HEK293 (cell line): ENCODE data around the gene MATN1.

Experiments
- CTCF ChIA-PET: fragments of 350-600 bp; formaldehyde crosslinking; extraction: SDS; loops from one replicate; lab custom pipeline; 2021; ENCODE audit warnings: antibody characterized with exemption; lab: Yijun Ruan, JAX
- POLR2A ChIA-PET: fragments of 300-600 bp; formaldehyde crosslinking; extraction: SDS; loops from one replicate; lab custom pipeline; 2020; ENCODE audit warnings: antibody characterized with exemption, inconsistent platforms; lab: Yijun Ruan, JAX
- H3K27ac ChIP-seq: fragments of 200-500 bp; sonication (Bioruptor generic); 2 replicates; pipeline ENCODE4 v1.5.1; 2014; ENCODE audit warnings: low read depth, low read length, control low read depth, inconsistent platforms; ENCODE audit errors: extremely low read depth
- H3K36me3 ChIP-seq, 2 experiments: fragments of 200-500 bp in 1 of 2; sonication (Bioruptor generic) in 1 of 2; 1 replicate in 1 of 2; 2 replicates in 1 of 2; pipeline ENCODE4 v1.5.1; 2014 to 2017; ENCODE audit warnings: inconsistent platforms in 2 of 2, low read length in 2 of 2; ENCODE audit not compliant: control insufficient read depth in 2 of 2, insufficient read depth in 1 of 2
- H3K4me1 ChIP-seq: fragments of 200-500 bp; sonication (Bioruptor generic); 2 replicates; pipeline ENCODE4 v1.5.1; 2014; ENCODE audit warnings: mild to moderate bottlenecking, low read length, inconsistent platforms; ENCODE audit not compliant: control insufficient read depth, insufficient read depth
- H3K4me3 ChIP-seq: 2 replicates; pipeline ENCODE4 v1.5.1; 2011; ENCODE audit warnings: low read depth, mild to moderate bottlenecking, control low read depth, low read length, moderate library complexity
- H3K9me3 ChIP-seq: fragments of 200-500 bp; sonication (Bioruptor generic); 2 replicates; pipeline ENCODE4 v1.5.1; 2014; ENCODE audit warnings: low read depth, low read length, inconsistent platforms; ENCODE audit not compliant: control insufficient read depth, insufficient read depth
- KLF9 ChIP-seq: fragments of 450-650 bp; formaldehyde crosslinking; IDR thresholded peaks from 2 replicates; pipeline ENCODE4 v1.5.1; 2016; ENCODE audit warnings: missing biosample characterization, missing genetic modification characterization, low read depth
- OSR2 ChIP-seq: fragments of 450-650 bp; formaldehyde crosslinking; IDR thresholded peaks from 2 replicates; pipeline ENCODE4 v1.5.1; 2016; ENCODE audit warnings: missing biosample characterization, missing genetic modification characterization
- SCRT2 ChIP-seq: fragments of 450-650 bp; formaldehyde crosslinking; IDR thresholded peaks from 2 replicates; pipeline ENCODE4 v1.5.1; 2016; ENCODE audit warnings: missing biosample characterization, missing genetic modification characterization
- SP7 ChIP-seq: fragments of 450-650 bp; formaldehyde crosslinking; IDR thresholded peaks from 2 replicates; pipeline ENCODE4 v1.5.1; 2016; ENCODE audit warnings: missing biosample characterization, missing genetic modification characterization
- YY1 ChIP-seq: fragments of 450-650 bp; formaldehyde crosslinking; IDR thresholded peaks from 2 replicates; pipeline ENCODE4 v1.5.1; 2018; ENCODE audit warnings: missing biosample characterization, missing genetic modification characterization
- ZBTB17 ChIP-seq: fragments of 450-650 bp; formaldehyde crosslinking; IDR thresholded peaks from 2 replicates; pipeline ENCODE4 v1.5.1; 2016; ENCODE audit warnings: missing biosample characterization, missing genetic modification characterization
- ZNF155 ChIP-seq: fragments of 450-650 bp; formaldehyde crosslinking; IDR thresholded peaks from 2 replicates; pipeline ENCODE4 v1.5.1; 2016; ENCODE audit warnings: missing biosample characterization, missing genetic modification characterization
- ZNF239 ChIP-seq: fragments of 450-650 bp; formaldehyde crosslinking; IDR thresholded peaks from 2 replicates; pipeline ENCODE4 v1.5.1; 2016; ENCODE audit warnings: missing biosample characterization, missing genetic modification characterization
- ZNF354C ChIP-seq: fragments of 450-650 bp; formaldehyde crosslinking; IDR thresholded peaks from 2 replicates; pipeline ENCODE4 v1.5.1; 2016; ENCODE audit warnings: missing biosample characterization, missing genetic modification characterization, low read depth, borderline replicate concordance
- ZNF391 ChIP-seq: fragments of 450-650 bp; formaldehyde crosslinking; IDR thresholded peaks from 2 replicates; pipeline ENCODE4 v1.5.1; 2016; ENCODE audit warnings: low read depth, missing biosample characterization, missing genetic modification characterization, borderline replicate concordance
- ZNF426 ChIP-seq: fragments of 450-650 bp; formaldehyde crosslinking; IDR thresholded peaks from 2 replicates; pipeline ENCODE4 v1.5.1; 2017; ENCODE audit warnings: missing biosample characterization, missing genetic modification characterization, mild to moderate bottlenecking, inconsistent platforms, moderate library complexity
- ZNF530 ChIP-seq: fragments of 450-650 bp; formaldehyde crosslinking; IDR thresholded peaks from 2 replicates; pipeline ENCODE4 v1.5.1; 2016; ENCODE audit warnings: low read depth, missing biosample characterization, missing genetic modification characterization
- ZNF600 ChIP-seq: fragments of 450-650 bp; formaldehyde crosslinking; IDR thresholded peaks from 2 replicates; pipeline ENCODE4 v1.5.1; 2016; ENCODE audit warnings: missing biosample characterization, missing genetic modification characterization
- ZNF626 ChIP-seq: fragments of 450-650 bp; sonication (Bioruptor Pico); formaldehyde crosslinking; IDR thresholded peaks from 2 replicates; pipeline ENCODE4 v1.5.1; 2018; ENCODE audit warnings: missing biosample characterization, missing genetic modification characterization, inconsistent platforms
- ZNF629 ChIP-seq: fragments of 450-650 bp; formaldehyde crosslinking; IDR thresholded peaks from 2 replicates; pipeline ENCODE4 v1.5.1; 2017; ENCODE audit warnings: missing biosample characterization, missing genetic modification characterization
- ZNF658 ChIP-seq: fragments of 450-650 bp; formaldehyde crosslinking; IDR thresholded peaks from 2 replicates; pipeline ENCODE4; 2016; ENCODE audit warnings: missing biosample characterization, missing genetic modification characterization
- ZNF660 ChIP-seq: fragments of 450-650 bp; IDR thresholded peaks from 2 replicates; pipeline ENCODE4 v1.5.1; 2018; ENCODE audit warnings: missing biosample characterization, mild to moderate bottlenecking, missing genetic modification characterization
- ZNF777 ChIP-seq: fragments of 450-650 bp; formaldehyde crosslinking; IDR thresholded peaks from 2 replicates; pipeline ENCODE4 v1.5.1; 2017; ENCODE audit warnings: missing biosample characterization, missing genetic modification characterization, borderline replicate concordance
- ZNF791 ChIP-seq: fragments of 450-650 bp; formaldehyde crosslinking; IDR thresholded peaks from 2 replicates; pipeline ENCODE4 v1.5.1; 2016; ENCODE audit warnings: missing biosample characterization, missing genetic modification characterization
- TF ChIP-seq, protein P1 (sequence below): fragments of 450-650 bp; formaldehyde crosslinking; IDR thresholded peaks from 2 replicates; pipeline ENCODE4 v1.5.1; 2016; ENCODE audit warnings: missing biosample characterization, missing genetic modification characterization
- TF ChIP-seq, protein P2 (sequence below): fragments of 450-650 bp; formaldehyde crosslinking; IDR thresholded peaks from 2 replicates; pipeline ENCODE4 v1.5.1; 2016; ENCODE audit warnings: missing biosample characterization, missing genetic modification characterization
- TF ChIP-seq, protein P3 (sequence below): fragments of 450-650 bp; formaldehyde crosslinking; IDR thresholded peaks from 2 replicates; pipeline ENCODE4 v1.5.1; 2017; ENCODE audit warnings: missing biosample characterization, missing genetic modification characterization
- TF ChIP-seq, protein P4 (sequence below): fragments of 450-650 bp; formaldehyde crosslinking; IDR thresholded peaks from 2 replicates; pipeline ENCODE4 v1.5.1; 2016; ENCODE audit warnings: missing biosample characterization, missing genetic modification characterization
- TF ChIP-seq, protein P5 (sequence below): fragments of 450-650 bp; formaldehyde crosslinking; IDR thresholded peaks from 2 replicates; pipeline ENCODE4 v1.5.1; 2017; ENCODE audit warnings: missing biosample characterization, mild to moderate bottlenecking, missing genetic modification characterization, moderate library complexity

MATN1 gene

DNA sequence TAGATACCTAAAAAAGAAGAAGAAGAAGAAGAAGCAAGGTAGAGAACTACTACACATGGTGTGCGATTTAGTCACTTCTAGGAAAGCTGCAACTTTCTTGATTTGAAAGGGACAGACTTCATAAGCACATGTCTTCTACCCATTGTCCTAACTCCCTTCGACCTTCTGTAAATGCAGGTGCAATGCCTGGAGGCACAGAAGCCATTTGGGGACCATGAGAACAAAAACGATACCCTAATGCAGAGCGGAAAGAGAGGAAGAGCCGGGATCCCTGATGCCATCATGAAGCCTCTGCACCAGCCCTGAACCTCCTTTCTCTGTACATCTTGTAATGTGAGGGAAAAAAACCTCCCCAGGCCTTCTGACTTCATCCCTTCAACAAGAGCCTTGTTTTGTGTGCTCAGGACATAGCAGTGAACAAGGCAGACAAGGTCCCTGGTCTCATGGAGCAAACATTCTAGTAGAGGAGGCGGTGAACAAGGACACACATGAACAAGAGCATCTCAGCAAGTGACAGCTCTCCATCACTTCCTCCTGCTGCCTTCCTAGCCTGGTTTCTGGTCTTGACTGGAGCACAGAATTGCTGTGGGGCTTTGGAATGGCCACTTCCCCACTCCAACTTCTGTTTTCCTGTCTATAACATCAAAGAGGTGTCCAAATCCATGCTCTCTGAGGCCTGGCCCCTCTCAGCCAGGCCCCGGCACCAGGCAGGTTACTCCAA lies 39.7 kb upstream of the MATN1 start:
- H3K36me3 ChIP-seq = no peaks in the 10 kb centered on the region
- POLR2A ChIA-PET = interaction anchor here (1.2 kb wide), 1 partner anchor 15 kb away, joined by 4 read pairs; no protein-coding TSS in a partner anchor
- H3K9me3 ChIP-seq = no peaks in the 10 kb centered on the region
- CTCF ChIA-PET = interaction anchor here (1.2 to 1.6 kb wide), 3 partner anchors 11 to 44 kb away, joined by 3 to 4 read pairs (median 4); no protein-coding TSS in a partner anchor
- no peak for TF ChIP-seq ZNF658 (tag by site-specific recombination)
- no peak for TF ChIP-seq ZNF354C (tag by site-specific recombination)
- TF ChIP-seq ZNF626 (tag by site-specific recombination) = no peak
- TF ChIP-seq KLF9 = no peak
- no peak for TF ChIP-seq SCRT2 (tag by site-specific recombination)
- TF ChIP-seq ZNF155 (tag by site-specific recombination) = no peak
- no peak for TF ChIP-seq ZNF391 (tag by site-specific recombination)
- no peak for TF ChIP-seq ZNF791
- TF ChIP-seq ZNF777 (tag by site-specific recombination) = no peak
- no peak for TF ChIP-seq YY1 (tag by site-specific recombination)
- no peak for TF ChIP-seq ZNF530
- no peak for TF ChIP-seq SP7 (tag by site-specific recombination)
- H3K4me3 ChIP-seq = no peak overlapping the region
- H3K4me1 ChIP-seq = no peaks in the 10 kb centered on the region
- H3K27ac ChIP-seq = no peak overlapping the region

DNA sequence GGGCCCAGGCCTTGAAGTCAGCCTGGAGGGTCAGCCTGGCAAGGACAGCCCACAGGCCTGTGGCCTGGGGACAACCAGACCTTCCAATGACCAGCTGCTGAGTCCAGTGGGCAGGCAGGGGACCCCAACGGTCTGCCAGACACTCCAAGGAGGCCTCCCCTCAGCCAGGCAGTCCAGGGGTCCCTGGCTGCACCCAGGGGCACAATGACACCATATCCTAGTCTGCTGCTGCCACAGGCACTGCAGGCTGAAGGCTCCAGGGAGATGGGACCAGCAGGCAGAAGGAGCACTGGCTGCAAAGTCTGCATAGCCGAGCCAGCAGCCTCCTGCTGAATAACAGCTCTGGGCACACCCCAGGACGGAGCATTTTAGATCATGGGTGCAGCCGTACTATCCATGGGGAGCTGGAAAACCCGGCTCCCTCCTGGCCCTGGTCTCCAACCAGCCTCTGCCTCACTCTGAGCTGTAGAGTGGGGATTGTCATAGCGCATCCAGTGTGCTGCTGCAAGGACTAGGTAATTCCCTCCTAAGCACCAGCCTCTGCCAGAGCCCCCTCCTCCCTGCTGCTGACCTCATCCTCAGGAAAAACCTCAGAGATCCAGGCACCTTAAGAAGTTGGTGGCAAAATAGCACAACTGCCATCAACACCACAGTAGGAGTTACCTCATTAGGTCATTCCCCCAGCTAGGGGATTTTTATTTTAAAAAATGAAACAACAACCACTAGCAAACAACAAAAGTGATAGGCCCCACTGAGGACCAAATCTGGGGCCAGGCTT lies 39.0 kb upstream of the MATN1 start:
- Histone ChIP-seq H3K27ac (no peak overlapping the region), H3K4me3 (no peak overlapping the region), H3K36me3 (no peaks in the 10 kb centered on the region), H3K4me1 (no peaks in the 10 kb centered on the region), H3K9me3 (no peaks in the 10 kb centered on the region)
- POLR2A ChIA-PET = interaction anchor here (1.2 kb wide), 1 partner anchor 16 kb away, joined by 4 read pairs; no protein-coding TSS in a partner anchor
- CTCF ChIA-PET = interaction anchor here (0.6 to 3.1 kb wide), 6 partner anchors 12 to 92 kb away, joined by 3 to 11 read pairs (median 4); no protein-coding TSS in a partner anchor
- TF ChIP-seq, protein P1, sequence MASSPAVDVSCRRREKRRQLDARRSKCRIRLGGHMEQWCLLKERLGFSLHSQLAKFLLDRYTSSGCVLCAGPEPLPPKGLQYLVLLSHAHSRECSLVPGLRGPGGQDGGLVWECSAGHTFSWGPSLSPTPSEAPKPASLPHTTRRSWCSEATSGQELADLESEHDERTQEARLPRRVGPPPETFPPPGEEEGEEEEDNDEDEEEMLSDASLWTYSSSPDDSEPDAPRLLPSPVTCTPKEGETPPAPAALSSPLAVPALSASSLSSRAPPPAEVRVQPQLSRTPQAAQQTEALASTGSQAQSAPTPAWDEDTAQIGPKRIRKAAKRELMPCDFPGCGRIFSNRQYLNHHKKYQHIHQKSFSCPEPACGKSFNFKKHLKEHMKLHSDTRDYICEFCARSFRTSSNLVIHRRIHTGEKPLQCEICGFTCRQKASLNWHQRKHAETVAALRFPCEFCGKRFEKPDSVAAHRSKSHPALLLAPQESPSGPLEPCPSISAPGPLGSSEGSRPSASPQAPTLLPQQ (tag by site-specific recombination) = 0 out of 2 replicates have a peak, but pooled peaks have one; percentile 33
- TF ChIP-seq, protein P2, sequence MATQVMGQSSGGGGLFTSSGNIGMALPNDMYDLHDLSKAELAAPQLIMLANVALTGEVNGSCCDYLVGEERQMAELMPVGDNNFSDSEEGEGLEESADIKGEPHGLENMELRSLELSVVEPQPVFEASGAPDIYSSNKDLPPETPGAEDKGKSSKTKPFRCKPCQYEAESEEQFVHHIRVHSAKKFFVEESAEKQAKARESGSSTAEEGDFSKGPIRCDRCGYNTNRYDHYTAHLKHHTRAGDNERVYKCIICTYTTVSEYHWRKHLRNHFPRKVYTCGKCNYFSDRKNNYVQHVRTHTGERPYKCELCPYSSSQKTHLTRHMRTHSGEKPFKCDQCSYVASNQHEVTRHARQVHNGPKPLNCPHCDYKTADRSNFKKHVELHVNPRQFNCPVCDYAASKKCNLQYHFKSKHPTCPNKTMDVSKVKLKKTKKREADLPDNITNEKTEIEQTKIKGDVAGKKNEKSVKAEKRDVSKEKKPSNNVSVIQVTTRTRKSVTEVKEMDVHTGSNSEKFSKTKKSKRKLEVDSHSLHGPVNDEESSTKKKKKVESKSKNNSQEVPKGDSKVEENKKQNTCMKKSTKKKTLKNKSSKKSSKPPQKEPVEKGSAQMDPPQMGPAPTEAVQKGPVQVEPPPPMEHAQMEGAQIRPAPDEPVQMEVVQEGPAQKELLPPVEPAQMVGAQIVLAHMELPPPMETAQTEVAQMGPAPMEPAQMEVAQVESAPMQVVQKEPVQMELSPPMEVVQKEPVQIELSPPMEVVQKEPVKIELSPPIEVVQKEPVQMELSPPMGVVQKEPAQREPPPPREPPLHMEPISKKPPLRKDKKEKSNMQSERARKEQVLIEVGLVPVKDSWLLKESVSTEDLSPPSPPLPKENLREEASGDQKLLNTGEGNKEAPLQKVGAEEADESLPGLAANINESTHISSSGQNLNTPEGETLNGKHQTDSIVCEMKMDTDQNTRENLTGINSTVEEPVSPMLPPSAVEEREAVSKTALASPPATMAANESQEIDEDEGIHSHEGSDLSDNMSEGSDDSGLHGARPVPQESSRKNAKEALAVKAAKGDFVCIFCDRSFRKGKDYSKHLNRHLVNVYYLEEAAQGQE (tag by site-specific recombination) = no peak
- TF ChIP-seq OSR2 (tag by site-specific recombination) (peak; percentile 74), ZNF600 (tag by site-specific recombination) (peak; percentile 68), ZNF239 (tag by site-specific recombination) (no peak), ZBTB17 (tag by site-specific recombination) (peak; percentile 50; the same call in 1 of the 2 replicates), ZNF426 (no peak), ZNF629 (tag by site-specific recombination) (peak; percentile 35; the same call in 1 of the 2 replicates), ZNF660 (tag by site-specific recombination) (peak; percentile 61; the same call in 1 of the 2 replicates)
- TF ChIP-seq, protein P3, sequence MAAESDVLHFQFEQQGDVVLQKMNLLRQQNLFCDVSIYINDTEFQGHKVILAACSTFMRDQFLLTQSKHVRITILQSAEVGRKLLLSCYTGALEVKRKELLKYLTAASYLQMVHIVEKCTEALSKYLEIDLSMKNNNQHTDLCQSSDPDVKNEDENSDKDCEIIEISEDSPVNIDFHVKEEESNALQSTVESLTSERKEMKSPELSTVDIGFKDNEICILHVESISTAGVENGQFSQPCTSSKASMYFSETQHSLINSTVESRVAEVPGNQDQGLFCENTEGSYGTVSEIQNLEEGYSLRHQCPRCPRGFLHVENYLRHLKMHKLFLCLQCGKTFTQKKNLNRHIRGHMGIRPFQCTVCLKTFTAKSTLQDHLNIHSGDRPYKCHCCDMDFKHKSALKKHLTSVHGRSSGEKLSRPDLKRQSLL (tag by site-specific recombination) = no peak
- TF ChIP-seq, protein P4, sequence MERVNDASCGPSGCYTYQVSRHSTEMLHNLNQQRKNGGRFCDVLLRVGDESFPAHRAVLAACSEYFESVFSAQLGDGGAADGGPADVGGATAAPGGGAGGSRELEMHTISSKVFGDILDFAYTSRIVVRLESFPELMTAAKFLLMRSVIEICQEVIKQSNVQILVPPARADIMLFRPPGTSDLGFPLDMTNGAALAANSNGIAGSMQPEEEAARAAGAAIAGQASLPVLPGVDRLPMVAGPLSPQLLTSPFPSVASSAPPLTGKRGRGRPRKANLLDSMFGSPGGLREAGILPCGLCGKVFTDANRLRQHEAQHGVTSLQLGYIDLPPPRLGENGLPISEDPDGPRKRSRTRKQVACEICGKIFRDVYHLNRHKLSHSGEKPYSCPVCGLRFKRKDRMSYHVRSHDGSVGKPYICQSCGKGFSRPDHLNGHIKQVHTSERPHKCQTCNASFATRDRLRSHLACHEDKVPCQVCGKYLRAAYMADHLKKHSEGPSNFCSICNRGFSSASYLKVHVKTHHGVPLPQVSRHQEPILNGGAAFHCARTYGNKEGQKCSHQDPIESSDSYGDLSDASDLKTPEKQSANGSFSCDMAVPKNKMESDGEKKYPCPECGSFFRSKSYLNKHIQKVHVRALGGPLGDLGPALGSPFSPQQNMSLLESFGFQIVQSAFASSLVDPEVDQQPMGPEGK (tag by site-specific recombination) = peak; percentile 49; the same call in 1 of the 2 replicates
- TF ChIP-seq, protein P5, sequence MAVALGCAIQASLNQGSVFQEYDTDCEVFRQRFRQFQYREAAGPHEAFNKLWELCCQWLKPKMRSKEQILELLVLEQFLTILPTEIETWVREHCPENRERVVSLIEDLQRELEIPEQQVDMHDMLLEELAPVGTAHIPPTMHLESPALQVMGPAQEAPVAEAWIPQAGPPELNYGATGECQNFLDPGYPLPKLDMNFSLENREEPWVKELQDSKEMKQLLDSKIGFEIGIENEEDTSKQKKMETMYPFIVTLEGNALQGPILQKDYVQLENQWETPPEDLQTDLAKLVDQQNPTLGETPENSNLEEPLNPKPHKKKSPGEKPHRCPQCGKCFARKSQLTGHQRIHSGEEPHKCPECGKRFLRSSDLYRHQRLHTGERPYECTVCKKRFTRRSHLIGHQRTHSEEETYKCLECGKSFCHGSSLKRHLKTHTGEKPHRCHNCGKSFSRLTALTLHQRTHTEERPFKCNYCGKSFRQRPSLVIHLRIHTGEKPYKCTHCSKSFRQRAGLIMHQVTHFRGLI (tag by site-specific recombination) = no peak
